HUES6 (cell line): Measurements from ENCODE around the gene PI4KA.

Experiments used
- H3K27ac ChIP-seq: 2 replicates; pipeline ENCODE4 v1.7.0; 2013; ENCODE audit warnings: low read depth, mild to moderate bottlenecking, low read length, inconsistent platforms
- H3K27me3 ChIP-seq: 2 replicates; pipeline ENCODE4 v1.6.1; 2013; ENCODE audit warnings: low read length; ENCODE audit not compliant: control insufficient read depth, insufficient read depth
- H3K36me3 ChIP-seq: 2 replicates; pipeline ENCODE4 v1.6.1; 2013; ENCODE audit warnings: low read length; ENCODE audit not compliant: control insufficient read depth, insufficient read depth
- H3K4me1 ChIP-seq: 2 replicates; pipeline ENCODE4 v1.6.1; 2013; ENCODE audit warnings: low read length; ENCODE audit not compliant: control insufficient read depth, insufficient read depth
- H3K4me3 ChIP-seq: 2 replicates; pipeline ENCODE4 v1.5.1; 2013; ENCODE audit warnings: low read depth, low read length
- H3K9ac ChIP-seq: one replicate; pipeline ENCODE4 v1.6.1; 2013; ENCODE audit warnings: mild to moderate bottlenecking, low read length
- H3K9me3 ChIP-seq: 2 replicates; pipeline ENCODE4 v1.6.1; 2013; ENCODE audit warnings: low read depth, low read length; ENCODE audit not compliant: control insufficient read depth, insufficient read depth

The PI4KA gene

DNA sequence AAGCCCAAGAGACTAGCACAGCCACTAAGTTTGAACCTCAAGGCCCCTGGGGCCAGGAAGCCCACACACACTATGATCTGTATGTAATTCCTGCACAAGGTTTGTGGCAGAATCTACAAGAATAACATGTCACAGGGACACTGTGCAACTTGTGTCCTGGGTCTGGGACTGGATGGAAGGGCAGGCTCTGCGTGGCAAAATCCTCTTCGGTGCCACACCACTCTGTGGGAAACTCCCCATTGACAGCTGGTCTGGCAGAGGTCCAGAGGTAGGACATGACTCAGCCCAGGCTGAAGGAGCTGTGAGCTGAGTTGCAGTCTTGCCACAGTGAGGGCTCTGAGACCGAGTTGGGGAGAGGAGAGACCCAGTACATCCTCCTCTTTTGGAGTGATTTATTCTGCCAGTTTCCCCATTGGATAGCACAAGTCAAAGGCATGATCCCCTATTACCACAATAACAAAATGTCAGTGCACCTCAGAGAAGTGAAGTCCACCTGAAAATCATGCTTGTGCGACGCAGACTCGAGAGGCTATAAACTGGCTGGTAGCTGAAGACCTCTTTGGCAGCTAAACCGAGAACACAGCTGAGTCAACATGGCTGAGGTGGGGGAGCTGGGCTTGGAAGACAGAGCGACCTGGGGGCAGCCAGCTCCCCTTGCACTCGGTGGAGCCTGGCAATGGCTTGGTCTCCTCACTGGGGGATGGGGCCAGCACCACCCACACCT lies 108.0 kb downstream of the PI4KA start:
- Histone ChIP-seq H3K9me3 (no peaks in the 10 kb centered on the region), H3K4me1 (no peaks in the 10 kb centered on the region), H3K36me3 (peaks cover 47% of the 10 kb centered on the region), H3K27me3 (no peaks in the 10 kb centered on the region), H3K9ac (no peak overlapping the region), H3K27ac (no peak overlapping the region), H3K4me3 (no peak overlapping the region)

DNA sequence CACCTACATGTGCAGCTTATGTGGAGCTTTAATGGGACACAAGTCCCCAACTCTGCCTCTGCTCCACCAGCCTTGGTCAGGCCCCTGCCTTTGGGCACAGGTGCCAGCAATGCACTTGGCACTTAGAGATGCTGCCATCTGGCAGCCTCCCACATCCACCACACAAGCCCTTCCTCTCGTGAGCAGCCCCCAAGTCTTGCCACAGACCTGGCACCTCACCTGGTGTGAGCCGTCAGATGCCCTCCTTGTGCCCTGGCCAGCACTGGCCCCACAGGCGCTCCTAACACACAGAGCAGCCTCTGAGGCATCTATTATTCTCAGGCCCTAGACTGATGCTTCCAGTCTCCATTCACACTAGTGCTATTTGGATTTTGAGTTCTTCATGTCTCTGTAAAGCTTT lies 109.2 kb downstream of the PI4KA start:
- Histone ChIP-seq H3K9ac (no peak overlapping the region), H3K27me3 (no peaks in the 10 kb centered on the region), H3K36me3 (peaks cover 50% of the 10 kb centered on the region), H3K4me1 (no peaks in the 10 kb centered on the region), H3K4me3 (no peak overlapping the region), H3K9me3 (no peaks in the 10 kb centered on the region), H3K27ac (no peak overlapping the region)

DNA sequence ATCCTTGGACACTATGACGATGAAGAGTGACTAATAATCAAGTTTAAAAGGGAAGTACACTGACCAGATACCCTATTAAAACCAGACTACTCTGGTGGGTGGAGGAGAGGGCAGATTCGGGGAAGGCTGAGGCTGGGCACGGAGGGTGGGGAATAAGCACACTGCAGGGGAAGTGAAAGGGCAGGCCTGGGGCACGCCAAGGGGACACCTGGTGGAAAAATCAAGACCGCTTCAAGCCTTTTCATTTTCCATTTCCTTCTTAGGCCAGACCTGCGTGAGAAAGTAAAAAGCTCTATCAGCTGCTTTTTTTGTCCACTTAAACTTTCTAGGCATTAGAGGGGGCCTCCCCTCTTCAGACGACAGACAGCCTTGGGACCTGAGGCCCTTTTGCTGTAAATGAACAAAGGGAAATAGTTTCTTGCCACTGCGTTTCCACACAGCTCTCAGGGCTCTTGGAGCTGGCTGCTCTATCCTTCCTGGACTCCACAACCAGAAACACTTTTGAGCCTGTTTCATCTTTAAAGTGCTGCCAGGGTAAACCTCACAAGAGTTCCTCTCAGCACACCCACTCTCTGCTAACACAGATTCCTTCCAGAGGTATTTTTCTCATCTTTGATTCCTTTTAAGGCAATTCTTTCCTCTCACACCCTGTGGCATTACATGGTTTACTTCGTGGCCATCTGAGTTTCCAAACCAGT lies 109.7 kb downstream of the PI4KA start:
- H3K27ac ChIP-seq, result no peak overlapping the region
- no peaks in the 10 kb centered on the region for H3K27me3 ChIP-seq
- no peaks in the 10 kb centered on the region for H3K9me3 ChIP-seq
- peaks cover 54% of the 10 kb centered on the region for H3K36me3 ChIP-seq
- H3K4me3 ChIP-seq, result no peak overlapping the region
- no peak overlapping the region for H3K9ac ChIP-seq
- no peaks in the 10 kb centered on the region for H3K4me1 ChIP-seq

DNA sequence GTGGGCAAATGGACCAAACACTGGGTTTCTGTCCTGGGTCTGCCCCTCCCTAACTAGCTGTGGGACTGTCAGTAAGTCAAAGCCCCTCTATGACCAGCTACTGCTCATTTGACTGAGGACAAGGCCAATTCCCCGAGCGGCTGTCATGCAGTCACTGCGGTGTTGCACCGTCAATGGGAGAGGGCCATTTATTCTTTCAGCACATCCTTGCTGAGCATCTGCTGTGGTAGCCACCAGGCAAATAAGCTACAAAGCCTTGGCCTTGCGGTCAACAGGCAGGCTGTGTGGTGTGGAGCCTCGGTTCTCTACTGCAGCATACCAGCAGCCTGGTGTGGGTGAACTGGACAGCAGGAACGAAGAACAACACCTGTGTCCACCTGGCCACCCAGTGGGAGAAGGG lies 110.5 kb downstream of the PI4KA start:
- no peak overlapping the region for H3K4me3 ChIP-seq
- H3K36me3 ChIP-seq, result peaks cover 54% of the 10 kb centered on the region
- no peaks in the 10 kb centered on the region for H3K27me3 ChIP-seq
- H3K9me3 ChIP-seq, result no peaks in the 10 kb centered on the region
- no peak overlapping the region for H3K9ac ChIP-seq
- H3K4me1 ChIP-seq, result no peaks in the 10 kb centered on the region
- no peak overlapping the region for H3K27ac ChIP-seq

DNA sequence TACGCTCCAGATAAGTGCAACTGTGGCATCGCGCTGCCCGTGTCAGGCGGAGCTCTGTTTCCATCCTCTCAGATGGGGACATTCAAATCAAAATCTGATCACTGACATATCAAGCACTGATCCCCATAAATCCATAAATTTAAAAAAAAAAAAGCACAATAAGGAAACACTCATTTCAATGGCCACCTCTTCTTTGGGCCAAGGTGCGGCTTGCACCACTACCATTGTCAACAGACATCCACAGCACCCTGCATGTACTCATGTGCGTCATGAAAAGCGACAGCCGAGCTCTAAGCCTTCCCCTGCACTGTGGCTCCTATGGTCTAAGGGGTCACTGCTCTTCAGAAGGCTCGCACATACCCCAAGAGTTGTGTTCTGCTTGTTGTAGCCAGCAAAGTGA lies 111.4 kb downstream of the PI4KA start:
- Histone ChIP-seq H3K4me1 (no peaks in the 10 kb centered on the region), H3K4me3 (no peak overlapping the region), H3K36me3 (peaks cover 48% of the 10 kb centered on the region), H3K9me3 (no peaks in the 10 kb centered on the region), H3K9ac (no peak overlapping the region), H3K27ac (no peak overlapping the region), H3K27me3 (no peaks in the 10 kb centered on the region)

DNA sequence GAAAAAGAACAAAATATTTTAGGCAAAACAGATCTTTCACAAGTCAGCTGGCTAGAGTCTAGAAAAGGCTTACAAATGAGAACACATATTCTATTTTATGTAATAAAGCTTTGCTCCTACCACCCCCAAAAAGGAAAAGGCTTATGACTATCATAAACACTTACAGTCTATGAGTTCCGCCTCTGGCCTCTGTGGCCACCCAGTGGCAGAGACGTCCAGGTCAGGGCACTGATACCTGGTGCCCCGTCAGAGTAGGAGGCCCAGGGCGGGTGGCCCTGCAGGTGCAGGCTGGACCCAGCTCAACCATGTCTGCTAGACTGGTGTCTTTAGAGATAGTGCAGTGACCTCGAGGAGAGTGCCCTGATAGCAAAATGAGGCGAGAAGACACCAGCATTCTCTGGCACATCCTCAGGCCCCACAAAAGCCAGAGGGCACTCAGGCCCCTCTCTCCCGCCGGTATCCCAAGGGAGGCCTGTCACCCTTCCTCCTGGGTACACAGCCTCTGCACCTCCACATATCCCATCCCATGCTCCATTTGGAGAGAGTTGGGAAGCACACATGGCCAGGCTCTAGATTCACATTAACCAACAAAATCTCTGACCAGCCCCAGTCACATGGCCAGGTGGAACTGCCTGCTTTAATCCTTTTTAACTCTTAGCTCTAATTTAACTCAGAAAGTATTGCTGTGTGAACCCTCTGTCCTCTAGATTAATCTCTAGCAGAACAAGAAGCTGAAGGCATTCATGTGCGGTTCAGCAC lies 112.0 kb downstream of the PI4KA start:
- Histone ChIP-seq H3K4me1 (no peaks in the 10 kb centered on the region), H3K27me3 (no peaks in the 10 kb centered on the region), H3K36me3 (peaks cover 52% of the 10 kb centered on the region), H3K9me3 (no peaks in the 10 kb centered on the region), H3K4me3 (no peak overlapping the region), H3K9ac (no peak overlapping the region), H3K27ac (no peak overlapping the region)

DNA sequence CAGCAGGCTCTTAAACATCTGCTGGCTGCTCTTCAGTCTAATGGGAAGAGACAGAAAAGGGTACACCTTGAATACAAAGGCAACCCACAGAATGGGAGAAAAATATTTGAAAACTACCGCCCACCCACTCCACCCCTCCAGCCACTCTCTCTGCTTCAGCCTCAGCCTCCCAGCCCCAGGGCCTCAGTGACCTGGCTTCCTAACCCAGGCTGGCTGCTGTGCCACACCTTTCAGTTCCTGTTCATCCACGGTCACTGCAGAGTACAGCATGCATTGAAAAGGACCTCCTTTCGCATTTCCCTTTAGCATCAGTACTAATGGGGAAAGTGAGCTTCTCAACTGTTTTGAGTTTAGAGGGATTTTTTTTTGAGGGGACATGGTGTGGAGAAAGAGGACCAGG lies 113.5 kb downstream of the PI4KA start:
- Histone ChIP-seq H3K36me3 (peaks cover 52% of the 10 kb centered on the region), H3K27me3 (no peaks in the 10 kb centered on the region), H3K9me3 (no peaks in the 10 kb centered on the region), H3K4me1 (no peaks in the 10 kb centered on the region), H3K27ac (no peak overlapping the region), H3K4me3 (no peak overlapping the region), H3K9ac (no peak overlapping the region)

DNA sequence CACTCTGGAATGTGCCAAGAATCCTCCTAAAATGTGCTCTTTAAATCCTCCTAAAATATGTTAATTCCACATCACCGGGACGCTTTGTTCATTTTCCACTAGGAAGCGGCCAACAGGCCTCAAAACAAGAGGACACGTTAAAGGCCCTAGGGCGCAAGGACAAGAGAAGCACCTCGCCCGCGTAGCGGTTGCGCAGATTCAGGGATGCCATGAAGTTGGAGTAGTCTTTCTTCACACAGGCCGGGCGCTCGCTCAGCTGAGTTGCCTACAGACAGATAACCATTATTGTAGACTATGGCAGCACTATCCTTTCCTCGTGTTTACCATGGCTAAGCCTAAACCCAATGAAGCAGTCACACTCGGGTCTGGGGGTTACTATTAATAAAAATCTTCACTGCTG lies 114.2 kb downstream of the PI4KA start:
- peaks cover 48% of the 10 kb centered on the region for H3K36me3 ChIP-seq
- H3K4me1 ChIP-seq, result no peaks in the 10 kb centered on the region
- H3K9ac ChIP-seq, result no peak overlapping the region
- H3K27me3 ChIP-seq, result no peaks in the 10 kb centered on the region
- no peaks in the 10 kb centered on the region for H3K9me3 ChIP-seq
- no peak overlapping the region for H3K4me3 ChIP-seq
- no peak overlapping the region for H3K27ac ChIP-seq

DNA sequence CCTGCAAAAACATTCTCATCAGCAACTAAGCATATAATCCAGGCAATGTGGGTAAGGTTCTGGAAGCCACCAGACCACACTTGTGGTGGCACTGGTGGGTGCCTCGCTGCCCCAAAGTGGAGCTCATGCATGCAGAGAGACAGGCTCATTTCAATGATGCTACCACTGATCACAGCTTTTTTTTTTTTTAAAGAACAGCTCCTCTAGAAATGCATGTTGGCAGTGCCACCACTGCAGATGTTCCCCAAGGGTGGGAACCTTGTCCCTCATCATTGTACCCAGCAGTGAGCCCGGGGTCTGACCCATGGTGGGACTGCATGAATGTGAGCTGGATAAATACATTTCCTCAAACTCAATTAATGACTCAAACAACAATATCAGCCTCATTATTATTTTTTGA lies 115.8 kb downstream of the PI4KA start:
- no peaks in the 10 kb centered on the region for H3K27me3 ChIP-seq
- H3K36me3 ChIP-seq, result peaks cover 34% of the 10 kb centered on the region
- no peak overlapping the region for H3K27ac ChIP-seq
- no peak overlapping the region for H3K4me3 ChIP-seq
- no peak overlapping the region for H3K9ac ChIP-seq
- H3K4me1 ChIP-seq, result no peaks in the 10 kb centered on the region
- H3K9me3 ChIP-seq, result no peaks in the 10 kb centered on the region

DNA sequence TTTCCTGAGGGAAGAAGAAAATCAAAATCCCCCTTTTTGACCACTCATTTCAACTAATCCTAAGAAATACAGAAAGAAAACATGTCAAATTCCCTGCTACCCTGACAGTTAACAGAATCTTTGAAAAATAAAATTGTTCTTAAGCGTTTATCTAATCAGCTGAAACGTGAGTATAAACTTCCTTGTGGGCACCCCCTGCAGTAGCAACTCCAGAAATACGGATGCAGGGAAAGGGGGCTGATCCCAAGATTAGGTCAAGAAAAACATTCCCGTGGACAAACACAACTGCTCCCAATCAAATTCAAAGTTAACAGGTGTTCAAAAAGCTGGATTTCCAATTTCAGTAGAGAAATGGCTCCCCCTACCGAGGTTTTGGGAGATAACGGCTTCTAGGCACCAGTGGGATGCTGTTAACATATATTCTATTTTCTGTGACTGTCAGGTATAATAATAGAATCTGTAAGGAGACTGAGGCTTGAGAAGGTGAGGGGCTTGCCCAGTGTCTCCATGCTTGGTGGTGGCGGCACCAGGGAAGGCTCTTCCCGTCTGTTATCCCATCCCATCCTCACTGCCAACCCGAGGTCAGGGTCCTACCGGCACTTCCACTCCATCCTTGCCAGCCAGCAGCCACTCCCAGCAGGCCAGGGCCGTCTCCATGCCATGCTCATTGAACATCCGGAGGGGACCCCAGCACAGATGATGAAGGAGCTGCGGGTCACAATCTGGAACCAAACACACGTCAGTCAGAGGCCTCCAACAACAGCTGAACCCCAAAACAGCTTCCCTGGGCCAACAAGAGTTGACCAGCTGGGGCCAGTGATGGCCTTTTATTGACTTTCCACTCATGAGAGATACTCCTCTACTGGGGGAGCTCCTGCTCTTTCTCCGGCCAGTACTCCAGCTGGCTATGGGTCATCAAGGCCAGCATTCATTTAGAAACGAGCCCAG lies 116.7 kb downstream of the PI4KA start:
- H3K27ac ChIP-seq, result no peak overlapping the region
- H3K9ac ChIP-seq, result no peak overlapping the region
- H3K36me3 ChIP-seq, result peaks cover 28% of the 10 kb centered on the region
- no peaks in the 10 kb centered on the region for H3K4me1 ChIP-seq
- no peaks in the 10 kb centered on the region for H3K9me3 ChIP-seq
- H3K4me3 ChIP-seq, result no peak overlapping the region
- H3K27me3 ChIP-seq, result no peaks in the 10 kb centered on the region
